GM21737 (cell line): Measurements from ENCODE around the gene INSR.

Source experiments
- ATAC-seq: cut with Tn5 transposase; IDR thresholded peaks from one replicate; pipeline ENCODE4 v1.9.1; 2021; ENCODE audit warnings: mild to moderate bottlenecking, moderate library complexity; ENCODE audit not compliant: unreplicated experiment

INSR gene

GRCh38 chr19:7063339-7063738, 230.9 kb downstream of the INSR start:
- no peak for ATAC-seq
